OCI-LY7 (cell line): ENCODE data around the gene MGRN1. TPM values are rescaled to one million over a fixed set of nuclear protein-coding genes. Genes with fewer than 3 reads are reported as not detected.

Experiments used
- BruUV-seq: library from RNA; stranded (reverse); fragments of 400-500 nt; replicated peaks from 2 replicates; lab custom pipeline; 2021; lab: Mats Ljungman, UMichigan
- CTCF ChIA-PET: fragments of 300-600 bp; sonication (Branson Sonifier 250); formaldehyde crosslinking; loops from one replicate; lab custom pipeline; 2022; ENCODE audit warnings: antibody characterized with exemption; ENCODE audit not compliant: unreplicated experiment; lab: Charles Lee
- POLR2A ChIA-PET: fragments of 300-600 bp; sonication (Branson Sonifier 250); formaldehyde crosslinking; loops from one replicate; lab custom pipeline; 2022; ENCODE audit warnings: antibody characterized with exemption; lab: Charles Lee
- DNase-seq: peaks from one replicate; pipeline ENCODE4 v3.0.0-alpha.2; 2015; ENCODE audit warnings: low spot score
- H2AFZ ChIP-seq: fragments of 200-600 bp; sonication (generic), shearing (Covaris generic); 2 replicates; pipeline ENCODE4 v1.6.1; 2014; ENCODE audit warnings: mild to moderate bottlenecking, antibody characterized with exemption, low read length, moderate library complexity
- H3K27ac ChIP-seq: fragments of 200-600 bp; sonication (generic); 2 replicates; pipeline ENCODE4 v1.5.1; 2014; ENCODE audit warnings: mixed run types, low read depth, mild to moderate bottlenecking, moderate library complexity, low read length, inconsistent platforms; ENCODE audit not compliant: poor library complexity, severe bottlenecking
- H3K36me3 ChIP-seq: fragments of 200-600 bp; sonication (generic); 2 replicates; pipeline ENCODE4 v1.6.1; 2014; ENCODE audit warnings: mild to moderate bottlenecking, antibody characterized with exemption, low read length, moderate library complexity, mixed read lengths; ENCODE audit not compliant: insufficient read depth
- H3K4me1 ChIP-seq: fragments of 200-600 bp; sonication (generic); 2 replicates; pipeline ENCODE4 v1.5.1; 2014; ENCODE audit warnings: mild to moderate bottlenecking, low read length; ENCODE audit not compliant: insufficient read depth, poor library complexity, severe bottlenecking
- H3K4me2 ChIP-seq: fragments of 200-600 bp; sonication (generic); 2 replicates; pipeline ENCODE4 v1.6.1; 2014; ENCODE audit warnings: mild to moderate bottlenecking, low read length
- H3K4me3 ChIP-seq: fragments of 200-600 bp; sonication (generic); 2 replicates; pipeline ENCODE4 v1.5.1; 2014; ENCODE audit warnings: mild to moderate bottlenecking, low read depth, low read length; ENCODE audit not compliant: poor library complexity, severe bottlenecking
- H3K79me2 ChIP-seq: fragments of 200-600 bp; sonication (generic); 2 replicates; pipeline ENCODE4 v1.6.1; 2016; ENCODE audit warnings: low read depth, mild to moderate bottlenecking, low read length, moderate library complexity, mixed read lengths; ENCODE audit not compliant: insufficient read depth
- H3K9me2 ChIP-seq: fragments of 200-600 bp; sonication (generic); 2 replicates; pipeline ENCODE4 v1.6.1; 2016; ENCODE audit warnings: mild to moderate bottlenecking, low read length, mixed read lengths; ENCODE audit not compliant: insufficient read depth
- H3K9me3 ChIP-seq: fragments of 200-600 bp; sonication (generic); 2 replicates; pipeline ENCODE4 v1.6.1; 2014; ENCODE audit warnings: mild to moderate bottlenecking, mixed run types, low read length, mixed read lengths
- H4K20me1 ChIP-seq: fragments of 200-600 bp; sonication (generic); 2 replicates; pipeline ENCODE4 v1.6.1; 2014; ENCODE audit warnings: mild to moderate bottlenecking, antibody characterized with exemption, low read length, moderate library complexity, mixed read lengths; ENCODE audit not compliant: insufficient read depth
- CTCF ChIP-seq: fragments of 200-600 bp; sonication (generic); conservative IDR thresholded peaks from 2 replicates; pipeline ENCODE4 v1.5.1; 2014; ENCODE audit warnings: mild to moderate bottlenecking, antibody characterized with exemption, low read length, moderate library complexity, mixed read lengths
- EZH2phosphoT487 ChIP-seq: fragments of 200-600 bp; sonication (generic); IDR thresholded peaks from 2 replicates; pipeline ENCODE4 v1.6.1; 2018; ENCODE audit warnings: low read depth, borderline replicate concordance, mild to moderate bottlenecking, mixed run types, antibody characterized with exemption, low read length, moderate library complexity, mixed read lengths
- intact Hi-C: fragments of 100-400 bp; cut with micrococcal nuclease; formaldehyde crosslinking; loops from one replicate; pipeline ENCODE4 v1.10.0; 2022; ENCODE audit not compliant: unreplicated experiment
- total RNA-seq, 2 experiments: library from RNA; depleted of rRNA in 1 of 2; stranded (reverse); fragments of >200 nt in 1 of 2; shearing (Covaris generic) in 1 of 2; gene quantifications; 2 replicates each; pipeline ENCODE4 v1.2.3, GENCODE V29; 2014 to 2022

The MGRN1 gene
- total RNA-seq, 2 experiments from 2014 or later, result 14.1 to 43.1 TPM

GRCh38 chr16:4709481-4709880, 84.9 kb downstream of the MGRN1 start:
- TF ChIP-seq EZH2phosphoT487, result no peak
- no peak for TF ChIP-seq CTCF
- no TSS peak for BruUV-seq
- no peaks in the 10 kb centered on the region for H4K20me1 ChIP-seq
- H2AFZ ChIP-seq, result no peak overlapping the region
- no peaks in the 10 kb centered on the region for H3K9me2 ChIP-seq
- no peaks in the 10 kb centered on the region for H3K9me3 ChIP-seq
- no peak overlapping the region for H3K4me2 ChIP-seq
- intact Hi-C loops, result no loop called here
- no peak for DNase-seq
- CTCF ChIA-PET, result interaction anchor here (0.6 kb wide), 1 partner anchor 14 kb away, joined by 3 read pairs; no protein-coding TSS in a partner anchor
- H3K27ac ChIP-seq, result no peak overlapping the region
- peaks cover 41% of the 10 kb centered on the region for H3K36me3 ChIP-seq
- no peak overlapping the region for H3K4me3 ChIP-seq
- POLR2A ChIA-PET, result no interaction called here
- no peaks in the 10 kb centered on the region for H3K79me2 ChIP-seq
- H3K4me1 ChIP-seq, result no peaks in the 10 kb centered on the region

GRCh38 chr16:4713663-4714501, 89.3 kb downstream of the MGRN1 start:
- intact Hi-C loops, result no loop called here
- DNase-seq, result no peak
- TF ChIP-seq EZH2phosphoT487 (no peak), CTCF (no peak)
- CTCF ChIA-PET, result no interaction called here
- peaks cover 9% of the 10 kb centered on the region for H3K4me1 ChIP-seq
- no peak overlapping the region for H2AFZ ChIP-seq
- POLR2A ChIA-PET, result interaction anchor here (0.6 to 0.8 kb wide), 2 partner anchors 266 to 1374 kb away, joined by 3 to 5 read pairs; no protein-coding TSS in a partner anchor
- H4K20me1 ChIP-seq, result no peaks in the 10 kb centered on the region
- H3K27ac ChIP-seq, result no peak overlapping the region
- no TSS peak for BruUV-seq
- no peaks in the 10 kb centered on the region for H3K9me2 ChIP-seq
- no peak overlapping the region for H3K4me2 ChIP-seq
- H3K79me2 ChIP-seq, result no peaks in the 10 kb centered on the region
- H3K4me3 ChIP-seq, result no peak overlapping the region
- H3K9me3 ChIP-seq, result no peaks in the 10 kb centered on the region
- peaks cover 32% of the 10 kb centered on the region for H3K36me3 ChIP-seq

- Histone ChIP-seq H3K9me3 (no peaks in the 10 kb centered on the region), H3K4me2 (no peak overlapping the region), H2AFZ (no peak overlapping the region), H3K4me1 (peaks cover 17% of the 10 kb centered on the region), H3K36me3 (peaks cover 27% of the 10 kb centered on the region), H3K9me2 (no peaks in the 10 kb centered on the region), H4K20me1 (no peaks in the 10 kb centered on the region), H3K4me3 (no peak overlapping the region), H3K27ac (no peak overlapping the region), H3K79me2 (no peaks in the 10 kb centered on the region)
- BruUV-seq, result no TSS peak
- ChIA-PET POLR2A (interaction anchor here (0.7 kb wide), 1 partner anchor 191 kb away, joined by 5 read pairs; no protein-coding TSS in a partner anchor), CTCF (no interaction called here)
- intact Hi-C loops, result no loop called here
- DNase-seq, result no peak
- TF ChIP-seq CTCF, result no peak
- no peak for TF ChIP-seq EZH2phosphoT487
Observed at GRCh38 chr16:4714996-4715395, 90.4 kb downstream of the MGRN1 start.
